Common myeloid progenitor, CD34-positive (primary cell): ENCODE measurements around the gene WDR90.

Experiments used
- CTCF ChIA-PET: fragments of 350-600 bp; sonication (Branson Sonifier 250); formaldehyde crosslinking; loops from one replicate; lab custom pipeline; 2021; ENCODE audit warnings: antibody characterized with exemption; lab: Charles Lee
- POLR2A ChIA-PET: fragments of 350-600 bp; sonication (Branson Sonifier 250); formaldehyde crosslinking; loops from one replicate; lab custom pipeline; 2021; ENCODE audit warnings: antibody characterized with exemption; lab: Charles Lee
- DNase-seq, 3 donors: peaks; one replicate each; pipeline versions ENCODE4 v3.0.0 to v3.0.0-alpha.2; 2013
- H3K27ac ChIP-seq, 2 experiments: 1 replicate in 1 of 2; 2 replicates in 1 of 2; pipeline ENCODE4 v1.7.0; 2013; ENCODE audit warnings: inconsistent platforms in 2 of 2, low read length in 2 of 2, mild to moderate bottlenecking in 2 of 2, low read depth in 1 of 2, moderate library complexity in 1 of 2; ENCODE audit not compliant: severe bottlenecking in 2 of 2, insufficient read depth in 1 of 2, poor library complexity in 1 of 2
- H3K27me3 ChIP-seq, 5 experiments: replicated peaks in 2 of 5; 1 replicate in 3 of 5; 2 replicates in 2 of 5; pipeline versions ENCODE4 v1.6.1 to v1.7.0; 2013; ENCODE audit warnings: low read length in 4 of 5, mild to moderate bottlenecking in 2 of 5, moderate library complexity in 2 of 5, inconsistent platforms in 1 of 5; ENCODE audit not compliant: insufficient read depth in 5 of 5, control insufficient read depth in 4 of 5
- H3K36me3 ChIP-seq, 4 experiments: 1 replicate in 2 of 4; 2 replicates in 2 of 4; pipeline versions ENCODE4 v1.6.1 to v1.7.0; 2013; ENCODE audit warnings: low read length in 3 of 4, control low read depth in 1 of 4, mild to moderate bottlenecking in 1 of 4; ENCODE audit not compliant: control insufficient read depth in 4 of 4, insufficient read depth in 4 of 4
- H3K4me1 ChIP-seq, 4 experiments: 1 replicate in 3 of 4; 2 replicates in 1 of 4; pipeline versions ENCODE4 v1.6.1 to v1.7.1; 2013; ENCODE audit warnings: low read length in 3 of 4, mild to moderate bottlenecking in 3 of 4, control low read depth in 1 of 4, inconsistent platforms in 1 of 4, moderate library complexity in 1 of 4; ENCODE audit not compliant: control insufficient read depth in 4 of 4, insufficient read depth in 4 of 4; ENCODE audit errors: control extremely low read depth in 1 of 4
- H3K4me3 ChIP-seq, 7 experiments: 1 replicate in 4 of 7; 2 replicates in 3 of 7; pipeline versions ENCODE4 v1.5.1 to v1.7.0; 2013; ENCODE audit warnings: mild to moderate bottlenecking in 7 of 7, low read length in 6 of 7, moderate library complexity in 6 of 7, inconsistent platforms in 2 of 7, low read depth in 2 of 7, control low read depth in 1 of 7; ENCODE audit not compliant: insufficient read depth in 4 of 7, control insufficient read depth in 1 of 7; ENCODE audit errors: extremely low read depth in 1 of 7
- H3K9me3 ChIP-seq, 5 experiments: 1 replicate in 4 of 5; 2 replicates in 1 of 5; pipeline versions ENCODE4 v1.6.1 to v1.7.1; 2013; ENCODE audit warnings: low read length in 4 of 5, mild to moderate bottlenecking in 2 of 5, inconsistent platforms in 1 of 5, low read depth in 1 of 5, moderate library complexity in 1 of 5; ENCODE audit not compliant: control insufficient read depth in 4 of 5, insufficient read depth in 2 of 5; ENCODE audit errors: control extremely low read depth in 1 of 5
- WGBS: methylation state at CpG from one replicate; pipeline ENCODE4 v1.1.5; 2013; ENCODE audit not compliant: insufficient coverage; 5-methylcytosine and 5-hydroxymethylcytosine counted together

The WDR90 gene

GRCh38 chr16:630815-631405 is 18.3 kb upstream of the WDR90 start, which contains the start of gene WFIKKN1:
TSS of gene WFIKKN1 (plus strand) at chr16:630985. CDS start at chr16:631254, 269 bp downstream.
- WGBS = 5% methylated on average over 18 of the region's 23 CpGs
- H3K27me3 ChIP-seq = peaks cover 0 to 7% (median 0%) of the 10 kb centered on the region in 5 experiments
- ChIA-PET CTCF (no interaction called here), POLR2A (interaction anchor here (0.6 kb wide), 1 partner anchor 10 kb away, joined by 4 read pairs; no protein-coding TSS in a partner anchor)
- peak within 1 kb of the TSS in 1 of 7 experiments; percentile 16 for H3K4me3 ChIP-seq
- no peak within 1 kb of the TSS for H3K27ac ChIP-seq
- no peaks in the 10 kb centered on the region for H3K9me3 ChIP-seq
- peak in 2 of 3 donors; percentile 22 to 30 for DNase-seq
- peaks cover 0 to 18% (median 18%) of the 10 kb centered on the region in 4 experiments for H3K4me1 ChIP-seq
- peaks cover 0 to 52% (median 29%) of the 10 kb centered on the region in 4 experiments for H3K36me3 ChIP-seq

DNA sequence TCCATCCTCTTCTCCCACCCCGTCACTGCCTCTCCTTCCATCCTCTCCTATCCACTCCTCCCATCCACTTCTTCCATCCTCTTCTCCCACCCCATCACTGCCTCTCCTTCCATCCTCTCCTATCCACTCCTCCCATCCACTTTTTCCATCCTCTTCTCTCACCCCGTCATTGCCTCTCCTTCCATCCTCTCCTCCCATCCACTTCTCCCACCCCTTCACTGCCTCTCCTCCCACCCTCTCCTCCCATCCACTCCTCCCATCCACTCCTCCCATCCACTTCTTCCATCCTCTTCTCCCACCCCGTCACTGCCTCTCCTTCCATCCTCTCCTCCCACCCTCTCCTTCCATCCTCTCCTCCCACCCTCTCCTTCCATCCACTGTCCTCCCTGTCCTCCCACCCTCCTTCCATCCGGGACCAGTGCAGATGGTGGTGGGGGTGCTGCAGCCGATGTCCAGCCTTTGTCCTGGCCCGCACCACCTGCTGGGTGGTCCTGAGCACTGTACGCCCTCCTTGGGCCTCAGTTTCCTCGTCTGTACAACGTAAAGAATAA is 17.3 kb upstream of the WDR90 start:
- no peak for DNase-seq
- ChIA-PET POLR2A (no interaction called here), CTCF (no interaction called here)
- Histone ChIP-seq H3K27me3 (peaks cover 0 to 7% (median 0%) of the 10 kb centered on the region in 5 experiments), H3K27ac (no peak overlapping the region), H3K4me3 (no peak overlapping the region), H3K9me3 (no peaks in the 10 kb centered on the region), H3K4me1 (peaks cover 0 to 23% (median 21%) of the 10 kb centered on the region in 4 experiments), H3K36me3 (peaks cover 0 to 45% (median 25%) of the 10 kb centered on the region in 4 experiments)
- WGBS = 76% methylated on average over 8 of the region's 9 CpGs

- no peak overlapping the region for H3K4me3 ChIP-seq
- peaks cover 0 to 37% (median 20%) of the 10 kb centered on the region in 4 experiments for H3K36me3 ChIP-seq
- WGBS = 96% methylated on average over 38 of the region's 67 CpGs
- H3K4me1 ChIP-seq = peaks cover 0 to 28% (median 27%) of the 10 kb centered on the region in 4 experiments
- DNase-seq = no peak
- no peaks in the 10 kb centered on the region for H3K9me3 ChIP-seq
- H3K27me3 ChIP-seq = peaks cover 0 to 7% (median 0%) of the 10 kb centered on the region in 5 experiments
- H3K27ac ChIP-seq = no peak overlapping the region
- ChIA-PET CTCF (interaction anchor here (1.4 kb wide), 1 partner anchor 27 kb away, joined by 3 read pairs; no protein-coding TSS in a partner anchor), POLR2A (no interaction called here)
These were observed 16.5 kb upstream of the WDR90 start for GRCh38 chr16:632486-633335.

GRCh38 chr16:633336-634050 is 15.7 kb upstream of the WDR90 start:
- POLR2A ChIA-PET = no interaction called here
- DNase-seq = no peak
- H3K27me3 ChIP-seq = peaks cover 0 to 7% (median 0%) of the 10 kb centered on the region in 5 experiments
- peaks cover 0 to 29% (median 17%) of the 10 kb centered on the region in 4 experiments for H3K36me3 ChIP-seq
- no peak overlapping the region for H3K4me3 ChIP-seq
- no peaks in the 10 kb centered on the region for H3K9me3 ChIP-seq
- 98% methylated on average over 69 of the region's 74 CpGs for WGBS
- H3K4me1 ChIP-seq = peaks cover 0 to 34% (median 30%) of the 10 kb centered on the region in 4 experiments
- H3K27ac ChIP-seq = no peak overlapping the region
- CTCF ChIA-PET = interaction anchor here (1.4 kb wide), 1 partner anchor 26 kb away, joined by 3 read pairs; no protein-coding TSS in a partner anchor

DNA sequence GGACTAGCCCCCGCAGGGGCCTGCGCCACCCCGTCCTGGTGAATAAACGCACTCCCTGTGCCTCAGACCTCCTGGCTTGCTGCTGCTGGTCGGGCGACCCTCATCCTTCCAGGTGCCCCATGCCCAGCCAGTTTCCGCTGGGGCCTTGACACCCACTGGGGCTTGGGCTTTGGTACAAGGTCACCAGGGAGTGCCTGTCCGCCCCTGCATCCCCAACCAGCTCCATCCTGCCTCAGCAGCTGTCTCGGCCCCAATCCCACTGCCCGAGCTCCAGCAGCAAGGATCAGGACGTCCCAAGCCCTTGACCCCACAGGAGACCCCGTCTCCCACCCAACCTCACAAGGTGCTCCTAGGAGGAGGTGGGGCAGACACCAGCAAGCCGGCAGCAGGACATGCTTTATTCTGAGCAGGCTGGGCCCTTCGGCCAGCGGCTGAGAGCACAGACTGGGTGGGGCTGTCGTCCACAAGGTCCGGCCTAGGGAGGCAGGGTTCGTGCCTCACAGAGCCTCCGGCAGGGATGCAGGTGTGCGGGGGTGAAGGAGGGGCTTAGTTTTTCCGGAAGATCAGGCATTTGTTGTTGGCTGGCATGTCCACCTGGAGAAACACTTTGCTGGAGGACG is 15.0 kb upstream of the WDR90 start:
- ChIA-PET CTCF (interaction anchor here (1.4 kb wide), 1 partner anchor 26 kb away, joined by 3 read pairs; no protein-coding TSS in a partner anchor), POLR2A (no interaction called here)
- Histone ChIP-seq H3K4me1 (peaks cover 0 to 34% (median 30%) of the 10 kb centered on the region in 4 experiments), H3K9me3 (no peaks in the 10 kb centered on the region), H3K4me3 (no peak overlapping the region), H3K36me3 (peaks cover 0 to 24% (median 15%) of the 10 kb centered on the region in 4 experiments), H3K27ac (no peak overlapping the region), H3K27me3 (peaks cover 0 to 7% (median 0%) of the 10 kb centered on the region in 5 experiments)
- WGBS = 97% methylated on average over 19 of the region's 22 CpGs
- no peak for DNase-seq

DNA sequence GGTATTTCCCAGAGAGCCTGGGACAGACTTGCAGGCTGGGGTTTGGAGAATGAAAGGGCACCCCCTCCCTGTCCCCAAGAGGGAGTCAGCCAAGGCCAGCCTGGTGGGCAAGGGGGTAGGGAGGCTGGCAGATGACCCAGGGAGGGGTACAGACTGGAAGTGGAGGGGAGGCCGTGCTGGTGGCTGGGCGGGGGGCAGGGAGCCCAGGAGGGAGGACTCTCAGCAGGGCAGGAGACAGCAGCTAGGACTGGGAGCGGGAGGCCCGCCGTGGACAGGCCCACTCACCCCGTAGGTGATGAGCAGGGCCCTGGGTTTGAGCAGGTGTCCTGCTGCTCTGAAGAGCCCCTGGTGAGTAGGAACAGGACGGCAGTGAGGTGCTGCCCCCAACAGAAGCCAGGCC is 14.2 kb upstream of the WDR90 start:
- Histone ChIP-seq H3K4me1 (peaks cover 0 to 34% (median 30%) of the 10 kb centered on the region in 4 experiments), H3K4me3 (peak overlapping the region in 5 of 7 experiments; percentile 23 to 92 (median 85)), H3K27me3 (peaks cover 0 to 7% (median 0%) of the 10 kb centered on the region in 5 experiments), H3K27ac (no peak overlapping the region), H3K36me3 (peaks cover 0 to 24% (median 15%) of the 10 kb centered on the region in 4 experiments), H3K9me3 (no peaks in the 10 kb centered on the region)
- 98% methylated on average over 7 of the region's 7 CpGs for WGBS
- CTCF ChIA-PET = no interaction called here
- POLR2A ChIA-PET = no interaction called here
- no peak for DNase-seq
